ENCODE measurements around the gene PABPN1L.

Gene PABPN1L

GRCh38 chr16:88846088-88846487 lies 20.4 kb downstream of the PABPN1L start:
- DNase-seq, result no peak

- DNase-seq, result no peak
Measured at GRCh38 chr16:88844419-88845036, 21.9 kb downstream of the PABPN1L start.

GRCh38 chr16:88843256-88843655 lies 23.2 kb downstream of the PABPN1L start:
- DNase-seq, result no peak

GRCh38 chr16:88842806-88843205 lies 23.7 kb downstream of the PABPN1L start:
- no peak for DNase-seq

- DNase-seq, result no peak
Measured at GRCh38 chr16:88842308-88842756, 24.1 kb downstream of the PABPN1L start.

- DNase-seq, result no peak
Measured at GRCh38 chr16:88841521-88842307, 24.7 kb downstream of the PABPN1L start.

- DNase-seq, result no peak
Measured at GRCh38 chr16:88840600-88841215, 25.8 kb downstream of the PABPN1L start.

GRCh38 chr16:88839745-88840599 lies 26.5 kb downstream of the PABPN1L start:
- no peak for DNase-seq

- DNase-seq, result no peak
Measured at GRCh38 chr16:88839026-88839529, 27.4 kb downstream of the PABPN1L start.

GRCh38 chr16:88838566-88838965 lies 27.9 kb downstream of the PABPN1L start:
- DNase-seq, result no peak

GRCh38 chr16:88837806-88838205 lies 28.7 kb downstream of the PABPN1L start:
- DNase-seq, result no peak

GRCh38 chr16:88836791-88837190 lies 29.7 kb downstream of the PABPN1L start:
- DNase-seq, result no peak

- no peak for DNase-seq
Measured at GRCh38 chr16:88835818-88836217, 30.6 kb downstream of the PABPN1L start.

- DNase-seq, result no peak
Measured at GRCh38 chr16:88835383-88835782, 31.1 kb downstream of the PABPN1L start.

- DNase-seq, result no peak
Measured at GRCh38 chr16:88834670-88835069, 31.8 kb downstream of the PABPN1L start.

- no peak for DNase-seq
Measured at GRCh38 chr16:88833086-88833485, 33.4 kb downstream of the PABPN1L start.

GRCh38 chr16:88831838-88832237 lies 34.6 kb downstream of the PABPN1L start:
- DNase-seq, result no peak

- DNase-seq, result no peak
Measured at GRCh38 chr16:88830783-88831182, 35.7 kb downstream of the PABPN1L start.

- DNase-seq, result no peak
Measured at GRCh38 chr16:88830258-88830657, 36.2 kb downstream of the PABPN1L start.

- DNase-seq, result no peak
Measured at GRCh38 chr16:88828711-88829110, 37.7 kb downstream of the PABPN1L start.

GRCh38 chr16:88827727-88828126 lies 38.7 kb downstream of the PABPN1L start:
- DNase-seq, result no peak

GRCh38 chr16:88826070-88826840 lies 40.2 kb downstream of the PABPN1L start:
- no peak for DNase-seq
